HG03159 (cell line): ENCODE measurements around the gene BAMBI.
"Not testable (repeated sequence)": the region's sequence is repeated elsewhere in the genome, so short reads cannot be mapped to it uniquely, and the experiment has no call there.

Experiments used
- ATAC-seq: cut with Tn5 transposase; IDR thresholded peaks from one replicate; pipeline ENCODE4 v1.9.1; 2021; ENCODE audit warnings: mild to moderate bottlenecking, moderate library complexity; ENCODE audit not compliant: unreplicated experiment

Gene BAMBI, protein sequence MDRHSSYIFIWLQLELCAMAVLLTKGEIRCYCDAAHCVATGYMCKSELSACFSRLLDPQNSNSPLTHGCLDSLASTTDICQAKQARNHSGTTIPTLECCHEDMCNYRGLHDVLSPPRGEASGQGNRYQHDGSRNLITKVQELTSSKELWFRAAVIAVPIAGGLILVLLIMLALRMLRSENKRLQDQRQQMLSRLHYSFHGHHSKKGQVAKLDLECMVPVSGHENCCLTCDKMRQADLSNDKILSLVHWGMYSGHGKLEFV

DNA sequence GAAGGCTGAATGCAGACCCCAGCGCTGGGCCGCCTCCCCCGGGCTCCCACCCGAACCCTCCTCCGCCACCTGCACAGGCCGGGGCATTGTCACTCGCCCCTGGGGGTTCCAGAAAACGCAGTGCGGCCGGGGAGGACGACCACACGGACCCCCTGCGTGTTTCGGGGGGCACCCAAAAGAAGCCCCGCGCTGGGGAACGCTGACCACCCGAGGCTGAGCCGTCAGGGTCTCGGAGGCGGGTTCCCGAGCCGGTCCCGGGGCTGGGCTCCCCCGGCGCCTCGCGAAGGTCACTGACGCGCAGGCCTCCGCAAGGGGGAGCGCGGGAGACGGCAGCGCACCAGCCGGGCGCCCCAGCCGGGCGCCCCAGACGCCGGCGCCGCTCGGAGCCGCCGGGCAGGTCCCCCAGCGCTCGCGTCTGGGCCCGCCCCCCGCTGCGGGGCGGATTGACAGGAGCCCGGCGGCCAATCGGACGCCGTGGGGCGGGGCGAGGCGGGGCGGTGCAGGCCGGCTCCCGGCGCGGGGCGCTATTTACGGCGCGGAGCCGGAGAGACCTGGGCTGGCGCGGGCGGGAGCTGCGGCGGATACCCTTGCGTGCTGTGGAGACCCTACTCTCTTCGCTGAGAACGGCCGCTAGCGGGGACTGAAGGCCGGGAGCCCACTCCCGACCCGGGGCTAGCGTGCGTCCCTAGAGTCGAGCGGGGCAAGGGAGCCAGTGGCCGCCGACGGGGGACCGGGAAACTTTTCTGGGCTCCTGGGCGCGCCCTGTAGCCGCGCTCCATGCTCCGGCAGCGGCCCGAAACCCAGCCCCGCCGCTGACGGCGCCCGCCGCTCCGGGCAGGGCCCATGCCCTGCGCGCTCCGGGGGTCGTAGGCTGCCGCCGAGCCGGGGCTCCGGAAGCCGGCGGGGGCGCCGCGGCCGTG is at the start of gene BAMBI:
BAMBI (plus strand) TSS at position 554 of the 920 bp plus-strand sequence. CDS start 377 bp downstream, outside the sequence.
- peak; percentile 97 for ATAC-seq

DNA sequence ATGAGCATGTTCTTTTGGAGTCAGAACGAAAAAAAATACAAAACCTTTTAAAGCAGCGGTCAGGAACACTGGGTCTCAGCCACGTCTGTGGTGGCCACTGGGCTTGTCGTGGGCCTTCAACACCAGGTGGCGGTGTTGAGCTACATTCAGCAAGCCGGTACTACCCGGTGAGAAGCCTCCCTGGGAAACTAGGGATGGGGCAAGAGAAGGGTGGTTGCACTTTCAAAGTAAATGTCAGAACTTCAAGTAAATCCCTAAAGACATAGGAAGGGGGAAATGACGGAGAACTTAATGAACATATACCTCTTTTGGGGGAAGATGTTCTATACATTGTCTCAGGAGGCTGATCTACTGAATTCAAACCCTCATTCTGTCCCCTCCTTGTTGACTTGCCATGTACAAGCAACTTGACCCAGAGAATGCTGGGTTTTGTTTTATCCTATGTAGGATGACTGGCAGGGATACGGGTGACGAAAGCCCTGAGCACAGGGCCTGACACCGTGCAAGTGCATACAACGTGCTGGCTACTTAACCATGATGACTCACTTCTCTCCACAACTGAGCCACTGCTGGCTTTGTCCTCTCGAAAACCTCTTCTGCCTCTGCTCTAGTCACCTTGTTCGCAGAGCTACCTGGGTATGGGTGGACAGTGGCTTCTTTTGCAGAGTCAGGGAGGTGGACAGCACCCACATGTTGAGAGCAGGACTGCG is 49.0 kb upstream of the BAMBI start:
- ATAC-seq = peak; percentile 75

DNA sequence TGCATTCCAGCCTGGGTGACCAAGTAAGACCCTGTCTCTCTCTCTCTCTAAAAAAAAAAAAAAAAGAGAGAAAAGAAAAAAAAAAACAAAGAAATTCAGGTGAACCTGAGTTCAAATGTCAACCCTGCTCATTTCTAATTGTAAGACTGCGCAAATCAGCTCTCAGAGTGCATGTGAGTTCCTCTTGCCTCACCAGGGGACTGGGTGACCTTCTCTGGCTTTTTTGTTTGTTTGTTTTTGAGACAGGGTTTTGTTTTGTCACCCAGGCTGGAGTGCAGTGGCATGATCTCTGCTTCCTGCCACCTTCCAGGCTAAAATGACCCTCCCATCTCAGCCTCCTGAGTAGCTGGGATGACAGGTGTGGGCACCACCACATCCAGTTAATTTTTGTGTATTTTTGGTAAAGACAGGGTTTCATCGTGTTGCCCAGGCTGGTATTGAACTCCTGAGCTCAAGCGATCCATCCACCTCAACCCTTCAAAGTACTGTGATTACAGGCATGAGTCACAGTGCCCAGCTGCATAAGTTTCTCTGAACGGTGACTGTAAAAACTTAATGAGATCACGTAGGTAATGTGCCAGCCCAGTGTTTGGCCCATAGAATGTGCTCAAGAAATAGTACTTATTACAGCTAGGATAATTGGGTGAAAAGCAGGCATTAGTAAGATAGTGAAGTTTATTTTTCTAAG is 45.3 kb upstream of the BAMBI start:
- ATAC-seq = no peak

DNA sequence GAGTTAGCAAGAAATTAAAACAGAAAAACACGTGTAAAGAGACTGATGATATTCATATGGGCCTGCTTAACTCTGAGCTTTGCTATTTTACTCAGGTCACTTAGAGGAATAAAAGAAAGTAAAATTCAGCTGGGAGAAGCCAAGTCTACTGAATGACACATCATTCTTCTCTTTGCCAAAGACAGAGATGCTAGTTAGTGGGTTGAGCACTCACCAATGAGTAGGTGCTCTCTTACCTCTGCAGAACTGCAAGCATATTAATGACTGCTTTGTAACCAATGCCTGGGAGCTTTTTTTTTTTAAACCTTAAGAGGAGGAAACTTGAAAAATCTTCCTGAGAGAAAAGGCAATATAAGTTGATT is 44.8 kb upstream of the BAMBI start:
- ATAC-seq = no peak

DNA sequence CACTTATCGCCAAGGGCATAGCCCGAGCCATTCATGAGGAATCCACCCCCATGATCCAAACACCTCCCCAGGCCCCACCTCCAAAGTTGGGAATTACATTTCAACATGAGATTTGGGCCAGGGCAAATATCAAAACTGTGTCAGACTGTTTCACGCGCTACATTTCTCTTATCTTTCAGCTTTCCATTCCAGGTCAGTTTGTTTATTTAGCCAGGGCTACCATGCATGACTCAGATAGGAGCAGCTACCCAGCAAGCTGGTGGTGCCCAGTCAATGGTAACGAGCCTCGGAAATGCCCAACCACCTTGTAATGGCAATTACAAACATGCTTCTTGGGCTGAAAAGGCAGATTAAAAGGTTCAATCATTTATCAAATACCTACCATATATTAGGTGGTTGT is 43.6 kb upstream of the BAMBI start:
- no peak for ATAC-seq

DNA sequence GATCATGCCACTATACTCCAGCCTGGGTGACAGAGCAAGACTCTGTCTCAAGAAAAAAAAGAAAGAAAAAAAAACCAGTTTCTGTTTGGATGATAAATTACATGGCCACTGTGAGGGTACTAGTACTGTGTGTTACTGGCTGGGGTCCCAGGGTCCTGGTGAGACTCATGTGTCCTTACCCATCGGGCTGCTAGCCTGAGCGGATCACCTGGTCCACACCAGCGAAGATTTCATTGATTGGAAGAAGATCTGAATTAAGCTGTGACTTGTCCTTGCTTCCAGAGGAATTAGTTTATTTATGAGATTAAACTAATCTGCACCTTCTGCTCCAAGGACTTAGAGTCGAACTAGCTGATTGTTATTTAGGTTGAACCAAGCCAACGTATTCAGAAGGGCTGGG is 40.0 kb upstream of the BAMBI start:
- ATAC-seq = no peak

DNA sequence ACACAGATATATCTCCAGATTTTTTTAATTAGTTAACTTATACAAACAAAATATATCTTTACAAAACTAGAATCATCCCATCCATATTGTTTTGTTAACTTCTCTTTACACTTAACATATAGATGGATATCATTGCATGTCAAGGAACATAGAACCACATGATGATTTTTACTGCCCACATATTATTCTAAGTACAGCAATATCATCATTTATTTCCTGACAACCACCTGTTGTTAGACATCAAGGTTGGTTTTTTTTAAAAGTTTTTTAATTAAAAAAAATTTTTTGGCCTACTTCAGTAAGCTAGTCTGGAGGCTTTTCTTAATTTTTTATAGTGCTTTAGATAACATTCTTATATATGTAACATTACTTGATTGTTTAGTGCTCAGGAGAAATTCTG is 38.9 kb upstream of the BAMBI start:
- ATAC-seq = no peak

DNA sequence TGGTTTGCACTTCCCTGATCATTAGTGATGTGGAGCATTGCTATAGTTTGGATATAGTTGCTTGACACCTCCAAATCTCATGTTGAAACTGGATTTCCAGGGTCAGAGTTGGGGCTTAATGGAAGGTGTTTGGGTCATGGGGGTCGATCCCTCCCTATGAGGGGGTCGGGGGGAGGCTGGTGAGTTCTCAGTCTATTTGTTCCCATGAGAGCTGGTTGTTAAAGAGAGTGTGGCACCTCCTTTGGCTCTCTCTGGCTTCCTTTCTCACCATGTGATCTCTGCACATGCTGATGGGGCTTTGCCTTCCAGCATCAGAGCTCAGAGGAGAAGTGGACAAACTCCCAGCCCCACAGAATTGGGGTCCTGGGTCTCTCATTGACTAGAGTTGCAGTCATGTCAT is 36.8 kb upstream of the BAMBI start:
- ATAC-seq = no peak

DNA sequence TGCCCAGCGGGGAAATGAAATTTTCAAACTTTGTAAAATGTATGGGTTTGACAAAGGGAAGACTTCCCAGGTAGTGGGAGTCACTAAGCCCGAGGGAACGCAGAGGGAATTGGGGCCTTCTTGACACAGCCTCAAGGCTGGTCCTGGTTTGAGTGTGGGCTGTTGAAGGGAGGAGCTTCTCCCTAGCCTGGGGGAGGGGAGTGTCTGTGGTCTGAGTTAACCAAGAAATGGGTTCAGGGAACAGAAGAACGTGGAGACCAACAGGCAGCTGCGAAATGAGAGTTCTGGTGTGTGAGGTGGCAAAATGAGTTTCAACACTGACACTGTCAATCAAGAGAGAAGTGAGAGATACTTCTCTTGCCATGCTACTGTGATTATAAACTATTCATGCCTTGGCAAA is 32.7 kb upstream of the BAMBI start:
- ATAC-seq = no peak

DNA sequence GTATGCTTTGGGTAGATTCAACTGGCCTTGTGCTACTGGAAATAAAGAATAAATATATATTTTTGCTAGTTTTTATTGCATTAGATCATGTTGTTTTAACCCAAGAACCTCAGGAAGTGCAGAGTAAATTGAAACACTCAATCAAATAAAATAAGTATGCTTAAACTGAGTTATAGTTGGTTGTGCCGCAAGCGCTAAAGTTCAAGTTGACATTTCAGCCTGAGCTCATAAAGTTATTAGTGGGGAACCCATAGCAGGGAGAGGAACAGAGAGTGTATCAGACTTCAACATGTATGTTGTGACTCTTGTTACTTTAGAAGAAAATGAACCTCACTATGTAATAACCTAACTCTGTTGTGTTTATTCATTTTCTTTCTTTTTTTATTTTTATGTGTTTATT is 25.2 kb upstream of the BAMBI start:
- ATAC-seq = no peak

DNA sequence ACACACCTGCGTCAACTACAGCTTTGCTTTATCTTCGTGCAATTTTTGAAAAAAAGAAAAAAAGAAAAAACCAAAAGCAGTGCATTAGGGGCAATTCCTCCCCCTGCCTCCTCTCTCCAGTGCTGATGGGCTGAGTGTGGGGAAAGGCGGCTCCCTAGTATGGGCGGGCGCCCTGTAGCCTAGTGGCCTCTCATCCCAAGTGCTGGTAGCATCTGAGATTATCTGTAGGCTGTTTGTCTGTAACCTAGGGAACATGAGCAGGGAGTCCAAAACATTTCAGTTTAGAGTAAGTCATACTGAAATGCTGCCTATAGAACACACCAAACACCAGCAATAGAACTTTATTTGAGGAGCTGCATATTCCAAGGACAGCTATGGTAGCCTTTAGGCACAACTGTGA is 24.6 kb upstream of the BAMBI start:
- no peak for ATAC-seq

DNA sequence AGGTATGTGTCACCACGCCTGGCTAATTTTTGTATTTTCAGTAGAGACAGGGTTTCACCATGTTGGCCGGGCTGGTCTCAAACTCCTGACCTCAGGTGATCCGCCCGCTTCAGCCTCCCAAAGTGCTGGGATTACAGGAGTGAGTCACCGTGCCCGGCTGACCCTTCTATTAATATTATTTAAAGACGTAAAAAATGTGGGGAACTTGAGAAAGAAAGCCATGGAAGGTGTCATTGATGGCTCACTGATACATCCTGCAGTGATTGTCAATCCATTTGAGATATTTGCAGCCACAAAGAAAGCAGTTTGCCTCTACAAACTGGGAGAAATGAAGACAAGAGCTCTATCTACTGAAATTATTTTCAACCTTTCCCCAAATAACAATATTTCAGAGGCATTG is 18.5 kb upstream of the BAMBI start:
- ATAC-seq = not testable (repeated sequence)

DNA sequence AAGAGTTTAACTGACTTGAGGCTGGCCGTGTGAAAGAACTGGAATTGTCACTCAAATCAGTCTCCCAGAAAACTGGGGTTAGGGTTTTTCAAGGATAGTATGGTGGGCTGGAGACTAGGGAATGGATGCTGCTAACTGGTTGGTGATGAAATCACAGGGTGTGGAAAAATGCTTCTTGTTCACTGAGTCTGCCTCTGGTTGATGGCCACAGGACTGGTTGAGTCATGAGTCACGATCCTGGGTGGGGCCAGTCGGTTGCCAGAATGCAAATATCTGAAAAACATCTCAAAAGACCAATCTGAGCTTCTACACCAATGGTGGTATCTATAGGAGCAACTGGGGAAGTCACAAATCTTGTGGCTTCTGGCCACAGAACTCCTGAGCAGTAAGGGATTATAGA is 16.3 kb upstream of the BAMBI start:
- ATAC-seq = no peak

DNA sequence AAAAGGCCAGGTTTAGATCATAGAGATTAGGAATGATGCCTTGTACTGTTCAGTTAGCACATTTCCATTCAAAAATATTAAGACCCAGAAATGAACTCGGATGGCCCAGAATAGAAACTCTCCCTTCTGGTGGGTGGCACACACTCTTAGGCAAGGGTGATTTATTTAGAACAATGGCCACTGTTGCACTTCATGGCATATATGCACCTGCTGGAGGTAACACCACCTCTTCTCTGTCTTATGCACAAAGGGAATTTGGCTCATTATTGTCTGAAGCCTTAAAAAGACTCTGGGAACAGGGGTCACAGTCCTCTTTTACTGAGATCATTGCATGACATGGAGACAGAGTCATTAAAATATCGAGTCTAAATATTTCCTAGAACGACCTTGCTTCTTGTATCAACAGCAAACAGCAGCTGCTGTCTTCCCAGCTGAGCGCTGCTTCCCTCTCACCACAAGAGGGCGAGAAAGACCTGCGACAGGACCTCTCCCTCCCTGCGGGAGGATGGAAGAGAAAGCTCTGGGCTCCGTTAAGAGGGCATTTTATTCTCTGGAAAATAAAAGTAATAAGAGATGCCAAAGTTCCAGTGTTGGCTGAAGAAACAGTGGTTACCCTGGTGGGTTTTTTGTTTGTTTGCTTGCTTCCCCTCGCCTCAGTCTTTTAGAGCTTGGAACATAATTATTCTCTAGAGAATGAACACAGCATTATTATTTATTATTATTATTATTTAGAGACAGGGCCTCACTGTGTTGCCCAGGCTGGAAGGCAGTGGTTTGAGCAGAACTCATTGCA is 13.5 kb upstream of the BAMBI start:
- ATAC-seq = peak; percentile 86

DNA sequence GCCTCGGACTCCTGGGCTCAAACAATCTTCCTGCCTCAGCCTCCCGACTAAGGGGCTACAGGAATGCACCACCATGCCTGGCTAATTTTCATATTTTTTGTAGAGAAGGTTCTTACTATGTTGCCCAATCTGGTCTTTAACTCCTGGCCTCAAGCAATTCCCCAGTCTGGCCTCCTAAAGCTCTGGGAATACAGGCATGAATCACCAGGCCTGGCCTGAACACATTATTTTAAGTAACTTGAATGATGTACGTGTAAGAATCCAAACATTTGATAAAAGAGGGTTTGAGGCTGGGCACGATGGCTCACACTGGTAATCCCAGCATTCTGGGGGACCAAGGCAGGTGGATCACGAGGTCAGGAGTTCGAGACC is 13.0 kb upstream of the BAMBI start:
- ATAC-seq = no peak

DNA sequence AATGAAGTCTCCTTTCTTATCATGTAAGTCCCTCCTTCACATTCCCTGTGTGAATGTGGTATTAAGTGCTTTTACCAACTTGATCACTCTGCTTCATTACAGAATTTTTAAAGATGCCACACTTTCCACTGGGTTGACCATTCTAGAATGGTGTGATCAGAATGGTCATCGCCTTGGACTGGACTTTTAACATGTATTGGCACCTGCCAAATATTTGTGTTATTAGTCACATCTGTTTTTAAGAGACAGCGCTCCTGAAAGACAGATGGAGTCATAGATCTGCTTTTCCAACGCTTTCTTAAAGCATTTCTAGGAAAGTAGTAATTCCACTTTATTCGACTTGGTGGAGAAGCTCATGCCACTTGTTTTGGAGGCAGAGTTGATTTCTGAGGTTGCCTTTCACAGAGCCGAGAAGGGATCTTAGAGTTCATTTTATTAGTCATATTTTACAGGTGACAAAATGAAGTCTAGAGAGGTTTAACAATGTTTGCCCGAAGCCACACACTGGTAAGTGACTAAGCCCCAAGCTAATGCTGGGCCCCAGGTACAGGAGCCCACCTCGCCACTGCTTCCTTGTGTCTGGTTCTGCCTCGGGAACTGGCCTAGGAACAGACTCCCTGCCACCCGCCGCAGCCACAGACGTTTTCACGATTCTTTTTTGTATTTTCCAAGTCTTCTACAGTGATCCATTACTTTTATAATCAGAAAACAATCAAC is 10.4 kb upstream of the BAMBI start:
- no peak for ATAC-seq

DNA sequence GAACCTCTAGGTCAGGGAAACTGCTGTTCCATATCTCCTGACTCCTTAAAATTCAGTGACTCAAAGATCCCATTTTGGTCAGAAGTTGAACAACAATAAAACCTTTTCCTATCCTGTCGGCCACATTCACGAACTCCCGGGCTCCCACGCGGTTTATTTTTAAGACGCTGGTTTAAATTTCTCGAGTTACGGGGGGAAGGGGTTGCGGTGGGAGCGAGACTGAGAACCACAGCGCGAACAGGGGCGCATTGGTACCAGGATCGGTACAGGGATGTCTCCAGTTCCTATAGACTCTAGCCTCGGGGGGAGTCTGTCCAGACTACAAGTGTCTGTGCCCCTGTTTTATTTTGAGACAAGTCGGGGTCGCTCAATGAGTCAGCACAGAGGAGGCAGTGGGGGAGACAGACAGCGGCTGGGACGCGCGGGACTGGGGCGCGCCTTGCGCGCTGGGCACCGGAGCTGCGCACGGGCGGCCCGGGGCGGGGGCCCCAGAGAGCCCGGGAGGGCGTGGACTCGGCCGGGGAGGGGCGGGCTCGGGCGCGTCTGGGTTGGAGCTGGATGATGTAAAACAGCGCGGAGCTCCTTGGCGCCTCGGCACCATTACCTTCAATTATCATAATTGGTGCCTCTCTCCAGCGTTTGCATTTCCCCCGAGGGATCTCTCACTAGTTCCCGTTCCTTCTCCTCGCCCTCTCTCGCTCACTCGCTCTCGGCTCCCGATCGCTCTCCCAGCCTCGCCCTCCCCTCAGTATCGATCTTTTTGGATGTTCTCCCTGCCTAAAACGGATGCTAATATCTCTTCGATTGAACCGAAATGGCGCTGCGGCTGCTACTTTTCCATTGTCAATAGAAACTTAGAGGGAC is 8.7 kb upstream of the BAMBI start:
- no peak for ATAC-seq

DNA sequence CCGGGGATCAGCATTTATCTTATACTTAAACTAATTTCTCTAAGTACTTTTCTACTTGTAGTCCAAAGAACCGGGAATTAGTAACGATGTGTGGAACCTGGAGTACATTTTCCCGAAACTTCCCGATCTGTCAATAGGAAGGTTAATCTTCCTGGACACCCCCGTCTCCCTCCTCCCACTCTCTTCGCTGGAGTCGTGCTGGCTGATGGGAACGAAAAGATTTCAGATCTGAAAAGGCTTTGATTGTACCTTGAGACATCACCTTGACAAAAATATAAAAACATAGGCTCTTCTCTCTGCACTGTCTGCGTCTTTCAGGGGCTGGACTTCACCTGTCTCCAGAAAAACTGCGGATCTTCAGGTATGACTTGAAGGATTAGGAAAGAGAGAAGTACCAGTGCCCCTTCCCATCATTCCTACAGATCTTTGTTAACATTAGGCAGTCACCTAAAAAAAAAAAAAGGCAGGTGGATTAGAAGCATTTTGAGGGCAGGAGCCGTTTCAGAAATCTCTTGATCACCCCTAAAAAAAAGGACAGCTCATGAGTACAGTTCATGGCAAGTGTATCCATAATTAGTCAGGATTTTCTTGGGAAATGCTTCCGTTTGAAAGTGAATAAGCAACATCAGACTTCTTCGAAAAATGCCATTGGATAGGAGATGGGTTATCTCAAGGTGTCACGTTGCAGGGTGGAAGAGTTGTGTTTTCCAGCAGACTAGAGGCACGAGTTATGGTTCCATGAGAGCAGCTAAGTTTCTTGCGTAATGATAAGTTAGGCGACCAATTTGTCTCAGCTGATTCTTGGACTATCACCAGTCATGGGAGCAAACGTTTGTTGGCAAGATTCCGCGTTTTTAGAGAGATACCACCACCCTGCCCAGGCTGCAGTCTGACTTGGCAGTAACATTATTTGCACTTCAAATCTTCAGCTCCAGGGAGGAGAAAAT is 7.8 kb upstream of the BAMBI start:
- ATAC-seq = no peak
